GM19099 (cell line): ENCODE results near the gene PCGF2.
A peak's percentile ranks its signal among the peaks of the same experiment; 100 is the strongest.

Experiments
- POLR2A ChIP-seq: IDR thresholded peaks from 3 replicates; pipeline ENCODE4 v1.6.1; 2011; ENCODE audit warnings: low read depth; ENCODE audit not compliant: insufficient read length; ENCODE audit errors: extremely low read depth

The PCGF2 gene

DNA sequence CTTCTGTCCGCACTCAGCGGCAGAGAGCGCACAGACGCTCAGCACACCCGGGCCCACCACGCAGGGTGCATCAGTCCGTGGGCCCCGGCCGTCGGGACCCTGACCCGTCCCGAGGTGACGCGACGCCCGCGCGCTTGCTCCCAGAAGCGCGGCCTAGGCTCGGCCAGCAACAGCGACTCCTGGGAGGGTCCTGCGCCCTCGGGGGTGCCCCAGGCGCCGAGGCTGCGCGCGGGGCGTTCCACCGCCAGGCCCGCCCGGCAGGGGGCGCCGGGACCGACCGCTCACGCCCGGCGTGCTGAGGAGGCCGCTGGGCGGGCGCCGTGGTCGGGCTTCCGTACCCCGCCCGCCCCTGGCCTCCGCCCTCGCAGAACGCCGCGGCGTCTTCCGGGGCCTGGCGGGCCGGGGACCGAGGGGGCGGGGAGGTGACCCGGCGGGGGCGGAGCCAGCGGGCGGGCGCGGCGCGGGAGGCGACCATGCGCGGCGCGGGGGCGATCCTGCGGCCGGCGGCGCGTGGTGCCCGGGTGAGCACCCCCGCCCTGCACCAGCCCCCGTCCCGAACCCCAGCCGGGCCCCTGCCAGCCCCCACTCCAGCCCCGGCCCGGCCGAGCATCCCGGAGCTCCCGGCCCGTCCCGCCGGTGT is 18.1 kb downstream of the PCGF2 start, which contains the start of gene CISD3:
TSS of gene CISD3 (plus strand) at position 456 of the 640 bp plus-strand sequence. CDS start at position 474, 18 bp downstream.
- TF ChIP-seq POLR2A = peak; percentile 61

DNA sequence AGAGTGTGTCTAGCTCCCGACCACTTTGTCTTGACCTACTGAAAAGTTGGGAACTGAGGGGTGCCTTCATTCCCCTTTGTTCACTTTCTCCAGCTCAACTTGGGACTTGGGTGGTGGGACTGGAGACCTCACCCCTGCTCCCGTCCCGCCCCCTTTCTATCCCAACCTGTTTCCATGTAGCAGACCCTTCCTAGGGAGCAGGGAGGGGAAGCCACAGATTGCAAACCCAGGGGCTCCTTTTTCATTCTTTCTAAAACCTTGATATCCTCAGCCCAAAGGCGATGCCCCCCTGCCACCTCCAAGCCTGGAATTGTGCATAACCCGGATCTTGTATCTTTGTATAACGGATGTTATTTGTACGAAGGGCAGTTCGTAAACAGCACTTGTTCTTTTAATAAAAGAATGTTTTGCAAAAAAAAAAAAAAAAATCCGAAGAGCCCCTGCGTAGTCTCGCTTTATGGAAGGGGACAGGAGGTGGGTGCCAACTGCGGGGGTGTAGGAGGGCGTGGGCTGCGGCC is 18.7 kb downstream of the PCGF2 start:
- TF ChIP-seq POLR2A = no peak

DNA sequence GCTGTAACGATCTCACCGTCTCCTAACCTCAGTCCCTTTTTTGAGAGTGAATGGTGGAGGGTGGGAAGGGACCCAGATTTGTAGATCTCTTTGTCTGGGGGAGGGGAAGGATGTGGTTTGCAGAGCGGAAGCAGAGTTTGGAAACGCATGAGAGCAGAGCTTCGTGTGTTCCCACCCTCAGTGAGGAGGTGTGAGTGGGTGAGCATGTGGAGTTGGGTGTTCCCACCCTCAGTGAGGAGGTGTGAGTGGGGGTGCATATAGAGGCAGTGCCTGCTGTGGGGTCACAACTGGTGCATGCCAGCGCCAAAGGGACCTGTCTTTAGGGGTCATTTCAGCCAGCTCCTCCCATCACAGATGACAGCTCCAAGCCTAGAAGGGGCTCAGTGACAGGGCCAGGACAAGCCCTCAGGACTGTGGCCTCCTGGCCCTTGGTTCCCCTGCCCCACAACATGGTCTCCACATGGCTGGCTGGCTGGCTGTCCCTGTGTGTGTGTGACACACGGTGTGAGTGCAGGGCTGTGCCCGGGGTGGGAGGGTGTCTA is 19.8 kb downstream of the PCGF2 start:
- TF ChIP-seq POLR2A = peak; percentile 37

DNA sequence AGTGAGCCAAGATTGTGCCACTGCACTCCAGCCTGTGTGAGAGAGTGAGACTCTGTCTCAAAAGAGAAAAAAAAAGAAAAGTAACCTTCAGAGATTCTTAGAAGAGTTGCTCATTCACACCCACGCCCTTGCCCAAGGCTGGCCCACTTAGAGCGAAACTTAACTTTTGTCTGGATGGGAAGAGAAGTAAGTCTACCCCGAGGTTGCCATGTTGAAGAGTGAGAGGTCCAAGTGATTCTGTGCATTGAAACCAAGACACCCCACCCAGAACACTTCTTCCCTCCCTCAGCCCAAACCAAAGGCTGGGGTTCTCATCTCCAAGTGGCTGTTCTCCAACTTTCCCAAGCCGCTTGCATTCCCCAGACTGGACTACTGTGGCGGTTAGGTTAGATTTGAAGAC is 20.4 kb downstream of the PCGF2 start:
- TF ChIP-seq POLR2A = no peak

DNA sequence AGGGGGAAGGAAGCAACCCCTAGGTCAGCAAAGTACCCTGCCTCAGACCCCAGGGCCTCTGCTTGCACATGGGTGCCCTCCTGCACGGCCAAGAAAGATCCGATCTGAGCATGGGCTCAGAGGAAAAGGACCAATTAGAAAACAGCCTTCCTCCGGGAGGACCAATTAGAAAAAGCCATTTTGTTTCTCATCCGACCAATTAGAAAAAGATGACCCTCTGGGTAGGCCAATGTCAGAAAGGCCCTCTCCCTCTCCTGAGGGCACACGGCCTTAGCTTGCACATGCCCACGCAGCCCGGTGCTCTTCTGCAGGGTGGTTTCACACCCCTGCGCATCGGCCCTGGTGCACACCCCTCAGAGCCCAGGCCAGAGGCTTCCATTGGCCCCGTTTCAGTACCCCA is 23.1 kb downstream of the PCGF2 start:
- no peak for TF ChIP-seq POLR2A

DNA sequence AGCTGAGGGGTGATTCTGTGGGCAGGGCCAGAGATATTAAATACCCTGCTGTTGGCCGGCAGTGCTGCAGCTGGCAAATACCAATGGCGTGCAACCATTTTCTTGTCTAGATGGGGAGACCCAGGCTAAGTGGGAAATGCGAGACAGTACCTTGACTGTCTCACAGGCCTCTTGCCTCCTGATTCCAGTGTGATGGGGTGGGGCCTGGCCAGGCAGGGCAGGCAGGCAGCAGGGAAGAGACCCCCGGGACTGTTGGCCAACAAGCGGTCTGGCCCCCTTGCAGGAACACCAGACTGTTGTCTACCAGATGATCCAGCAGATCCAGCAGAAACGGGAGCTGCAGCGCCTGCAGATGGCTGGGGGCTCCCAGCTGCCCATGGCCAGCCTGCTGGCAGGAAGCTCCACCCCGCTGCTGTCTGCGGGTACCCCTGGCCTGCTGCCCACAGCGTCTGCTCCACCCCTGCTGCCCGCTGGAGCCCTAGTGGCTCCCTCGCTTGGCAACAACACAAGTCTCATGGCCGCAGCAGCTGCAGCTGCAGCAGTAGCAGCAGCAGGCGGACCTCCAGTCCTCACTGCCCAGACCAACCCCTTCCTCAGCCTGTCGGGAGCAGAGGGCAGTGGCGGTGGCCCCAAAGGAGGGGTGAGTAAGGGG is 23.7 kb downstream of the PCGF2 start:
- TF ChIP-seq POLR2A = no peak

DNA sequence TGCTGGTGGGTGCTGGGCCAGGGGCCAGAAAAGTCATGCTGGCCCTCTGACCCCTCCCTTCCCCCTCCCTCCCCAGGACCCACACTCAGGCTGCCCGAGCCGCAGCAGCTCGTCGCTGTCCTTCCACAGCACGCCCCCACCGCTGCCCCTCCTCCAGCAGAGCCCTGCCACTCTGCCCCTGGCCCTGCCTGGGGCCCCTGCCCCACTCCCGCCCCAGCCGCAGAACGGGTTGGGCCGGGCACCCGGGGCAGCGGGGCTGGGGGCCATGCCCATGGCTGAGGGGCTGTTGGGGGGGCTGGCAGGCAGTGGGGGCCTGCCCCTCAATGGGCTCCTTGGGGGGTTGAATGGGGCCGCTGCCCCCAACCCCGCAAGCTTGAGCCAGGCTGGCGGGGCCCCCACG is 26.3 kb downstream of the PCGF2 start:
- no peak for TF ChIP-seq POLR2A

DNA sequence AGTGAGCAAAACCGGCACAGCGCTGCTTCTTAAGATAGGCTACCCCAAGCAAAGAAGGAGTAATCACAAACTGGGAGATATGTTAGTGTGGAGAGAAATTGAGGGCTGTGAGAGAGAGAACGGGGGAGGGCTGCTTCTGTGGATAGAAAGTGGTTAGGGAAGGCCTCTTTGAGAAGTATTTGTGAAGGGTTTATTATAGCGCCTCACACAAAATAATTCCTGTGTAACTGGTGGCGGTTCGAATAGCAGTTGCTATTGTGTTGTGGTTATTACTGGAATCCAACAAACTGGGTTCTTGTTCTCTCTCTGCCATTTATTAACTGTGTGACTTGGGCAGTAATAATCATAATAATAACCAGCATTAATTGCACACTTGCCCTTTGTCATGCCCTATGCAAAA is 27.2 kb downstream of the PCGF2 start:
- TF ChIP-seq POLR2A = no peak

DNA sequence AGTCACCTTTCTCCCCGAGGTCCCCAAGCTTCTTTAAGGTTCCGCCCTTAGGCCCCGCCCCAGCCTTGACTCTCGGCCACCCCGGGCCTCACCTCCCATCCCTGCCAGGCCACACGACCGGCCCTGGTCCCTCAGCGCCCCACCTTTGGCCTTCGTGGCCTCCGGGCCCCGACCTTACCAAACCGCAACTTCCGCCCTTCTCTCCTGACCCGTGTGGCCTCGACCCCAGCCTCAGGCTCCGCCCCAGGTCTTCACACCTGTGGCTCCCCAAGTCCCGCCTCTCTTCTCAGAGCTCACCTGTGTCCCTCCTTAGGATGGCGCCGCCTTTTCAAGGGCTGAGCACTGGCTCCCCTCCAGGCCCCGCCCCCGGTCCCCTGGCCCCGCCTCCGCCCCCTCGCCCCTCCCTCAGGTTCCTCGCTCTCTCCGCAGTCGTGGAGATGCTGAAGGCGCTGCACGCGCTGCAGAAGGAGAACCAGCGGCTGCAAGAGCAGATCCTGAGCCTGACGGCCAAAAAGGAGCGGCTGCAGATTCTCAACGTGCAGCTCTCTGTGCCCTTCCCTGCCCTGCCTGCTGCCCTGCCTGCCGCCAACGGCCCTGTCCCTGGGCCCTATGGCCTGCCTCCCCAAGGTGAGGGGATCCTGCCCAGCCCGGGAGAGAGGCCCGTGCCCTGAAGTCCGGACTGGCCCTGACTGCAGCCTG is 28.0 kb downstream of the PCGF2 start:
- no peak for TF ChIP-seq POLR2A

DNA sequence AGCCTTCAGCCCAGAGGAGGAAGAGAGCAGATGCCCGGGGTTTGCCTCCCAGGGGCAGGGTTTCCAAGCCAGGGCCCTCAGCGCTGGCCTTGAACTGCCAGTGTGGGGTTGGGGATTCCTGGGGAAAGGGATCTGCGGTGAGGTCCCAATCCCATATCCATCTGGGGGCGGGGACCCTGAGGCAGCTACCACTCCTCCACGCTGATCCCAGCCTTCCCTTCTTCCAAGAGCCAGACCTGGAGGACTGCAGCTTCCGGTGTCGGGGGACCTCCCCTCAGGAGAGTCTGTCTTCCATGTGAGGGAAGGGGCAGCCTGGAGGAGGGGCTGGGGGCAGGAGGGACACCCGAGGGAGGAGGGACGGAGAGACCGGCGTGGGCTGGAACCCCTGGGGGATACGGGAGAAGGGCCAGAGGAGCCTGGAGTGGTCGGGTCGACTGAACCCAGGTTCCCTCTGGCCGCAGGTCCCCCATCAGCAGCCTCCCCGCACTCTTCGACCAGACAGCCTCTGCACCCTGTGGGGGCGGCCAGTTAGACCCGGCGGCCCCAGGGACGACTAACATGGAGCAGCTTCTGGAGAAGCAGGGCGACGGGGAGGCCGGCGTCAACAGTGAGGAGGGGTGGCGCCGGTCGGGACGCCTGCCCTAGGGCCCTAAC is 28.7 kb downstream of the PCGF2 start:
- no peak for TF ChIP-seq POLR2A

DNA sequence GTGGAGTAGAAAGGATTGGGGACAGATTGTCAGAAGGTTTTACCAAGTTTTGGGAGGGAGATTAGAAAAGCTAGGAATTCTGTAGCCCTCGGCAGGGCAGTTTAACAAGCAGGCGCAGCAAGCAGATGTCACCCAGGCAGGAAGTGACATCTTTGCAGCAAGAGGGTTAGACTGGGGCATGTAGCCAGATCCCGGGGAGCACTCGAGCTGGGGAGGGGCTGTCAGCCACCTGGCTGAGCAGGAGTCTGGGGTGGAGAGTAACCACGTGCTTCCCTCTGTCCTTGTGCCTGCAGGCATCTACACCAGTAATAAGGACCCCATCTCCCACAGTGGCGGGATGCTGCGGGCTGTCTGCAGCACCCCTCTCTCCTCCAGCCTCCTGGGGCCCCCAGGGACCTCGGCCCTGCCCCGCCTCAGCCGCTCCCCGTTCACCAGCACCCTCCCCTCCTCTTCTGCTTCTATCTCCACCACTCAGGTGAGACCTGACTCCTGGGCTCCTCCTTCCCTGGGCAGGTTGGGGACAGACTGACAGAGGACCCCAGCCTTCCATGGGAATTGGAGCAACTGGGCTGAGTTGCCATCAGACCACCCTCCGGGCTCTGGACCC is 30.9 kb downstream of the PCGF2 start:
- no peak for TF ChIP-seq POLR2A

DNA sequence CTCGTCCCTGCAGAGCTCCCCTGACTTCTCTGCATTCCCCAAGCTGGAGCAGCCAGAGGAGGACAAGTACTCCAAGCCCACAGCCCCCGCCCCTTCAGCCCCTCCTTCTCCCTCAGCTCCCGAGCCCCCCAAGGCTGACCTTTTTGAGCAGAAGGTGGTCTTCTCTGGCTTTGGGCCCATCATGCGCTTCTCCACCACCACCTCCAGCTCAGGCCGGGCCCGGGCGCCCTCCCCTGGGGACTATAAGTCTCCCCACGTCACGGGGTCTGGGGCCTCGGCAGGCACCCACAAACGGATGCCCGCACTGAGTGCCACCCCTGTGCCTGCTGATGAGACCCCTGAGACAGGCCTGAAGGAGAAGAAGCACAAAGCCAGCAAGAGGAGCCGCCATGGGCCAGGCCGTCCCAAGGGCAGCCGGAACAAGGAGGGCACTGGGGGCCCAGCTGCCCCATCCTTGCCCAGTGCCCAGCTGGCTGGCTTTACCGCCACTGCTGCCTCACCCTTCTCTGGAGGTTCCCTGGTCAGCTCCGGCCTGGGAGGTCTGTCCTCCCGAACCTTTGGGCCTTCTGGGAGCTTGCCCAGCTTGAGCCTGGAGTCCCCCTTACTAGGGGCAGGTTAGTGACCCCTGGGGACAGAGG is 31.6 kb downstream of the PCGF2 start:
- no peak for TF ChIP-seq POLR2A

DNA sequence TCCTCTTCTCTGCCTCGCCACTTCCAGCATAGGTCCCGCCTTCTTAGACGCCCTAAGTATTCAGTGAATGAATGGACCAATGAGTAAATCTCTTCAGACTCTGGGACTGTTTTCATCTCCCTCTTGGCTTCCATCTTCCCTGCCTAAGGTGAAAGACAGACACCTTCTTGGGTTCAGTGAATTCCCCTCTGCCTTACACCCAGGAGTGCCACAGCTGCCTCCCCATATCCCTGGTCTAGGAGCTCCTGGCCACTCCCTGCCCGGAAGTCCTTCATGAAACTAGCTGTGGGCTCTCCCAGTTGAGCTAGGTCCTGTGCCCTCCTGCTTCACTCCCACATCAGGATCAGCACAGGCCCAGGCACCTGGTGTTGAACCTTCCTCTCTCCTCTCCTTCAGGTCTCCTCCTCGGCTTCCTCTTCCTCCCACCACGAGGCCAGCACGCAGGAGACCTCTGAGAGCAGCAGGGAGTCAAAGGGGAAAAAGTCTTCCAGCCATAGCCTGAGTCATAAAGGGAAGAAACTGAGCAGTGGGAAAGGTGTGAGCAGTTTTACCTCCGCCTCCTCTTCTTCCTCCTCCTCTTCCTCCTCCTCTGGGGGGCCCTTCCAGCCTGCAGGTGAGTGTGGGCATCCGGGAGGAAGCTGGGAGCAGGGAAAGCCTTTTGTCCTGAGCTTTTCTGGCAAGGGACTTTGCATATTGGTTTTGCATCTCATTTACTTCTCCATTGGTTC is 32.8 kb downstream of the PCGF2 start:
- no peak for TF ChIP-seq POLR2A
